A549 (cell line): Measurements from ENCODE around the gene XRRA1.

Experiments used
- CTCF ChIP-seq: fragments of >200 bp; sonication (Bioruptor Twin); formaldehyde crosslinking; IDR thresholded peaks from 3 replicates; pipeline ENCODE4 v1.5.1; 2016
- POLR2A ChIP-seq: IDR thresholded peaks from 2 replicates; pipeline ENCODE4 v1.6.1; 2012; ENCODE audit warnings: mild to moderate bottlenecking, low read length
- USF2 ChIP-seq: fragments of 450-650 bp; IDR thresholded peaks from 2 replicates; pipeline ENCODE4 v1.6.1; 2014; ENCODE audit warnings: antibody characterized with exemption

- no peak for TF ChIP-seq CTCF
- no peak for TF ChIP-seq POLR2A
- TF ChIP-seq USF2: no peak
Measured at GRCh38 chr11:74863410-74863809, 85.5 kb downstream of the XRRA1 start.
